WTC11 (cell line): Measurements from ENCODE around the gene CCDC178.

Source experiments
- CTCF ChIP-seq: fragments of 200-600 bp; IDR thresholded peaks from 2 replicates; pipeline ENCODE4 v1.8.0; 2022; ENCODE audit warnings: antibody characterized with exemption
- JUN ChIP-seq: sonication (generic); formaldehyde crosslinking; IDR thresholded peaks from 2 replicates; pipeline ENCODE4 v1.8.0; 2023; ENCODE audit warnings: mild to moderate bottlenecking, missing genetic modification reagents
- NR3C1 ChIP-seq: sonication (generic); formaldehyde crosslinking; conservative IDR thresholded peaks from 2 replicates; pipeline ENCODE4 v1.8.1; 2023; ENCODE audit warnings: low read depth, mild to moderate bottlenecking, missing genetic modification reagents
- TP53 ChIP-seq: sonication (generic); formaldehyde crosslinking; IDR thresholded peaks from 2 replicates; pipeline ENCODE4 v1.8.1; 2023; ENCODE audit warnings: mild to moderate bottlenecking, missing genetic modification reagents
- USF2 ChIP-seq: sonication (generic); formaldehyde crosslinking; IDR thresholded peaks from 2 replicates; pipeline ENCODE4 v1.8.1; 2023; ENCODE audit warnings: mild to moderate bottlenecking, missing genetic modification reagents, moderate library complexity
- TF ChIP-seq, protein P1 (sequence below): sonication (generic); formaldehyde crosslinking; IDR thresholded peaks from 2 replicates; pipeline ENCODE4 v1.8.0; 2022; ENCODE audit warnings: mild to moderate bottlenecking, missing genetic modification reagents

DNA sequence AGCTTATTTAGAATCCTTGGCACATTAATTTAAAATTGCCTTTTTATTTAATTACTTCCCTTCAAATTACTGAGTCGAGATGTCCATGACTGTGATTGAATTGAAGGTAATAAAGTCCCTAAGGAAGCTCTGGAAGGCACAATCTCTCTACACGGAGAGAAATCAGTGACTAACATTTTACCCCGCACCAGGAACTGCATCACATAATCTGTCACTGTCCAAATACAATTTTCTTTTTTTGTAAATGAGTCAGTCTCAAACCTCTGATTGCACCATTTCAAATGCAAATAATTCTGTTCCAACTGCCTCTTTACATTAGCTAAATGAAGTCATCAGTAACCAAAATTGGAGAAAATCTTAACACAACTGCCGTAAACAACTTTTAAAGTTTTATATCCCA is 311.9 kb downstream of the CCDC178 start:
- TF ChIP-seq, protein P1, sequence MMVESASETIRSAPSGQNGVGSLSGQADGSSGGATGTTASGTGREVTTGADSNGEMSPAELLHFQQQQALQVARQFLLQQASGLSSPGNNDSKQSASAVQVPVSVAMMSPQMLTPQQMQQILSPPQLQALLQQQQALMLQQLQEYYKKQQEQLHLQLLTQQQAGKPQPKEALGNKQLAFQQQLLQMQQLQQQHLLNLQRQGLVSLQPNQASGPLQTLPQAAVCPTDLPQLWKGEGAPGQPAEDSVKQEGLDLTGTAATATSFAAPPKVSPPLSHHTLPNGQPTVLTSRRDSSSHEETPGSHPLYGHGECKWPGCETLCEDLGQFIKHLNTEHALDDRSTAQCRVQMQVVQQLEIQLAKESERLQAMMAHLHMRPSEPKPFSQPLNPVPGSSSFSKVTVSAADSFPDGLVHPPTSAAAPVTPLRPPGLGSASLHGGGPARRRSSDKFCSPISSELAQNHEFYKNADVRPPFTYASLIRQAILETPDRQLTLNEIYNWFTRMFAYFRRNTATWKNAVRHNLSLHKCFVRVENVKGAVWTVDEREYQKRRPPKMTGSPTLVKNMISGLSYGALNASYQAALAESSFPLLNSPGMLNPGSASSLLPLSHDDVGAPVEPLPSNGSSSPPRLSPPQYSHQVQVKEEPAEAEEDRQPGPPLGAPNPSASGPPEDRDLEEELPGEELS (CRISPR knock-in tag), result no peak
- TF ChIP-seq TP53 (CRISPR knock-in tag) (no peak), CTCF (no peak), NR3C1 (CRISPR knock-in tag) (no peak), JUN (CRISPR knock-in tag) (no peak), USF2 (no peak)
